Astrocyte (in vitro differentiated cells and primary cell): ENCODE results near the gene DYSF. TPM values are rescaled to one million over a fixed set of nuclear protein-coding genes. Genes with fewer than 3 reads are reported as not detected.

Experiments
- DNase-seq: peaks from one replicate; pipeline ENCODE4 v3.0.0-alpha.2; 2010; ENCODE audit warnings: low read depth
- FAIRE-seq: peaks from 2 replicates; lab custom pipeline; 2011; peaks lifted over from hg19 to GRCh38; lab: Jason Lieb, UNC
- H2AFZ ChIP-seq: 2 replicates; pipeline ENCODE4 v1.6.0; 2012; ENCODE audit warnings: low read depth, low read length, inconsistent platforms
- H3K27ac ChIP-seq: 2 replicates; pipeline ENCODE4 v1.5.1; 2011; ENCODE audit warnings: low read depth, low read length, inconsistent platforms
- H3K27me3 ChIP-seq: 2 replicates; pipeline ENCODE4 v1.6.0; 2011; ENCODE audit warnings: low read length, inconsistent platforms; ENCODE audit not compliant: insufficient read depth
- H3K36me3 ChIP-seq: 2 replicates; pipeline ENCODE4 v1.5.1; 2011; ENCODE audit warnings: low read length, inconsistent platforms; ENCODE audit not compliant: insufficient read depth
- H3K4me1 ChIP-seq: 2 replicates; pipeline ENCODE4 v1.5.1; 2011; ENCODE audit warnings: low read length, inconsistent platforms; ENCODE audit not compliant: insufficient read depth
- H3K4me2 ChIP-seq: 2 replicates; pipeline ENCODE4 v1.6.0; 2012; ENCODE audit warnings: low read length, inconsistent platforms
- H3K4me3 ChIP-seq: 2 replicates; pipeline ENCODE4 v1.5.1; 2011; ENCODE audit warnings: low read depth, mild to moderate bottlenecking, low read length, inconsistent platforms; ENCODE audit not compliant: insufficient read depth
- H3K79me2 ChIP-seq: 2 replicates; pipeline ENCODE4 v1.6.0; 2012; ENCODE audit warnings: mild to moderate bottlenecking, low read length, inconsistent platforms; ENCODE audit not compliant: insufficient read depth
- H3K9ac ChIP-seq: 2 replicates; pipeline ENCODE4 v1.6.0; 2012; ENCODE audit warnings: mild to moderate bottlenecking, low read length, inconsistent platforms
- H3K9me3 ChIP-seq: 2 replicates; pipeline ENCODE4 v1.5.1; 2012; ENCODE audit warnings: low read depth, mild to moderate bottlenecking, low read length, inconsistent platforms; ENCODE audit not compliant: insufficient read depth
- H4K20me1 ChIP-seq: 2 replicates; pipeline ENCODE4 v1.6.0; 2012; ENCODE audit warnings: low read length, inconsistent platforms; ENCODE audit not compliant: insufficient read depth
- H3K27ac Mint-ChIP-seq: one replicate; pipeline ENCODE4 v1.8.0; 2021; ENCODE audit warnings: mild to moderate bottlenecking, mixed read lengths; ENCODE audit not compliant: unreplicated experiment
- H3K27me3 Mint-ChIP-seq: one replicate; pipeline ENCODE4 v1.8.0; 2021; ENCODE audit warnings: low read depth, mixed read lengths; ENCODE audit not compliant: unreplicated experiment
- H3K36me3 Mint-ChIP-seq: one replicate; pipeline ENCODE4 v1.8.0; 2021; ENCODE audit warnings: low read depth, mixed read lengths; ENCODE audit not compliant: unreplicated experiment
- H3K4me1 Mint-ChIP-seq: one replicate; pipeline ENCODE4 v1.8.0; 2021; ENCODE audit warnings: low read depth, mixed read lengths; ENCODE audit not compliant: unreplicated experiment
- H3K4me3 Mint-ChIP-seq: one replicate; pipeline ENCODE4 v1.8.0; 2021; ENCODE audit warnings: mild to moderate bottlenecking, moderate library complexity, mixed read lengths; ENCODE audit not compliant: unreplicated experiment
- H3K9me3 Mint-ChIP-seq: one replicate; pipeline ENCODE4 v1.8.0; 2021; ENCODE audit warnings: mild to moderate bottlenecking, mixed read lengths; ENCODE audit not compliant: unreplicated experiment
- CTCF ChIP-seq: IDR thresholded peaks from 2 replicates; pipeline ENCODE4 v1.5.1; 2011; ENCODE audit warnings: low read depth, mild to moderate bottlenecking, inconsistent platforms, low read length, moderate library complexity; ENCODE audit not compliant: insufficient read depth
- EZH2 ChIP-seq: IDR thresholded peaks from 2 replicates; pipeline ENCODE4 v1.6.1; 2012; ENCODE audit warnings: mild to moderate bottlenecking, low read length, inconsistent platforms; ENCODE audit not compliant: insufficient read depth
- total RNA-seq: library from RNA; stranded (reverse); gene quantifications from 2 replicates; pipeline ENCODE4 v1.2.1, GENCODE V29; 2021

The DYSF gene
- total RNA-seq, 1 donor from 2014 or later = 123 TPM

GRCh38 chr2:71722286-71722685 is 268.9 kb downstream of the DYSF start:
- Histone ChIP-seq H3K4me3 (no peak overlapping the region), H2AFZ (no peak overlapping the region), H3K9me3 (peaks cover 9% of the 10 kb centered on the region), H3K4me2 (no peak overlapping the region), H3K4me1 (peaks cover 17% of the 10 kb centered on the region), H3K79me2 (no peaks in the 10 kb centered on the region), H3K36me3 (no peaks in the 10 kb centered on the region), H4K20me1 (no peaks in the 10 kb centered on the region), H3K9ac (no peak overlapping the region), H3K27ac (no peak overlapping the region), H3K27me3 (peaks cover 3% of the 10 kb centered on the region)
- FAIRE-seq (no peak), DNase-seq (no peak)
- peaks cover 9% of the 10 kb centered on the region for H3K9me3 Mint-ChIP-seq
- no peak for TF ChIP-seq CTCF
- no peak for TF ChIP-seq EZH2
- H3K4me3 Mint-ChIP-seq = no peak overlapping the region
- H3K27me3 Mint-ChIP-seq = peaks cover 27% of the 10 kb centered on the region
- H3K4me1 Mint-ChIP-seq = peaks cover 14% of the 10 kb centered on the region
- no peak overlapping the region for H3K27ac Mint-ChIP-seq
- peaks cover under 1% of the 10 kb centered on the region for H3K36me3 Mint-ChIP-seq

GRCh38 chr2:71724793-71725192 is 271.4 kb downstream of the DYSF start:
- TF ChIP-seq CTCF (no peak), EZH2 (no peak)
- Mint-ChIP-seq H3K4me1 (peaks cover 12% of the 10 kb centered on the region), H3K27ac (no peak overlapping the region), H3K27me3 (peaks cover 28% of the 10 kb centered on the region), H3K4me3 (no peak overlapping the region), H3K9me3 (peaks cover 9% of the 10 kb centered on the region), H3K36me3 (no peaks in the 10 kb centered on the region)
- Histone ChIP-seq H2AFZ (no peak overlapping the region), H3K27ac (no peak overlapping the region), H3K9me3 (peaks cover 9% of the 10 kb centered on the region), H3K36me3 (no peaks in the 10 kb centered on the region), H3K27me3 (peaks cover 2% of the 10 kb centered on the region), H4K20me1 (no peaks in the 10 kb centered on the region), H3K9ac (no peak overlapping the region), H3K4me3 (no peak overlapping the region), H3K79me2 (no peaks in the 10 kb centered on the region), H3K4me2 (no peak overlapping the region), H3K4me1 (peaks cover 15% of the 10 kb centered on the region)
- FAIRE-seq (no peak), DNase-seq (no peak)

DNA sequence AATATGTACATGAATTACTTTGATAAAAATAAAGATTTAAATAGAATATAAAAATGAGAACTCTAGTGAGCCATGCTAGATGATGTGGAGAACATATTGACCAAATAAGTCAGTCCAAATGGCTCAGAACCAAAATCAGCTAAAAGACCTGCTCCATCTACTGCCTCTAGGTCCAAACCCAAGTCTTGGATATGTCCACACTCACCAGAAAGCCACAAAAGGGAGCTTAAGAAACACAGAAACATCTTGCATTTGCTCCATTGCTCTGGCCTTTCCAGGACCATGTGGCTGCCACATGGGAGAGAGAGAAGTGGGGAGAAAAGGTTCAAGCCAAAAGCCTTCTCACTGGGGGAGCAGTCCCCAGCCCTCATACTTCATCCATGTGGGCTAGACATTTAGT is 272.5 kb downstream of the DYSF start:
- Histone ChIP-seq H3K36me3 (no peaks in the 10 kb centered on the region), H3K79me2 (no peaks in the 10 kb centered on the region), H3K4me3 (no peak overlapping the region), H3K4me1 (peaks cover 6% of the 10 kb centered on the region), H3K27ac (no peak overlapping the region), H3K9me3 (peaks cover 9% of the 10 kb centered on the region), H3K4me2 (no peak overlapping the region), H4K20me1 (no peaks in the 10 kb centered on the region), H3K9ac (no peak overlapping the region), H2AFZ (no peak overlapping the region), H3K27me3 (peaks cover 7% of the 10 kb centered on the region)
- H3K27ac Mint-ChIP-seq = no peak overlapping the region
- FAIRE-seq = no peak
- H3K4me3 Mint-ChIP-seq = no peak overlapping the region
- peaks cover 9% of the 10 kb centered on the region for H3K9me3 Mint-ChIP-seq
- TF ChIP-seq CTCF (no peak), EZH2 (no peak)
- H3K4me1 Mint-ChIP-seq = peaks cover 8% of the 10 kb centered on the region
- no peak for DNase-seq
- H3K27me3 Mint-ChIP-seq = peaks cover 36% of the 10 kb centered on the region
- no peaks in the 10 kb centered on the region for H3K36me3 Mint-ChIP-seq
